GM18873 (cell line): ENCODE data around the gene KRTAP4-12.
"Not testable (repeated sequence)": the region's sequence is repeated elsewhere in the genome, so short reads cannot be mapped to it uniquely, and the experiment has no call there.

Experiments
- ATAC-seq: cut with Tn5 transposase; IDR thresholded peaks from one replicate; pipeline ENCODE4 v1.9.1; 2021; ENCODE audit warnings: mild to moderate bottlenecking, moderate library complexity, moderate number of reproducible peaks; ENCODE audit not compliant: unreplicated experiment, low FRiP score

KRTAP4-12 gene

DNA sequence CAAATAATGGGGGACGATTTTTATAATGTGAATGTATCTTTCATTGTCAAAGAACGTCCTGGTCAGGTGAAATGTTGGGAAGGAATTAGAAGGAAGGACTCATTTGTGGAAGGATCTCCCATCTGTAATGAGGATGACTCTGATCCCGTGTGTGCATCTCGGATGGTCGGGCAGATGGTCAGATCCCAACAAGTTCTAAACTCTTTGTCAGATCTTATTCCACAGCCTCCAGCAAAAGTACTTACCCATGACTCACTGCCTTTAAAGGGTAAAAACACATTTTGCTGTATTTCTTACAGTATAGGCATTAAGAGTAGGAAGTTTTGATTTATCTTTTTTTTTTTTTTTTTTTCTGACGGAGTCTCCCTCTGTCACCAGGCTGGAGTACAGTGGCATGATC lies 25.5 kb downstream of the KRTAP4-12 start:
- no peak for ATAC-seq

- no peak for ATAC-seq
Measured at GRCh38 chr17:41098042-41098441, 25.9 kb downstream of the KRTAP4-12 start, which contains the start of gene KRTAP4-8. TSS of gene KRTAP4-8 (minus strand) at chr17:41098142. CDS start at chr17:41098084, 58 bp downstream.

DNA sequence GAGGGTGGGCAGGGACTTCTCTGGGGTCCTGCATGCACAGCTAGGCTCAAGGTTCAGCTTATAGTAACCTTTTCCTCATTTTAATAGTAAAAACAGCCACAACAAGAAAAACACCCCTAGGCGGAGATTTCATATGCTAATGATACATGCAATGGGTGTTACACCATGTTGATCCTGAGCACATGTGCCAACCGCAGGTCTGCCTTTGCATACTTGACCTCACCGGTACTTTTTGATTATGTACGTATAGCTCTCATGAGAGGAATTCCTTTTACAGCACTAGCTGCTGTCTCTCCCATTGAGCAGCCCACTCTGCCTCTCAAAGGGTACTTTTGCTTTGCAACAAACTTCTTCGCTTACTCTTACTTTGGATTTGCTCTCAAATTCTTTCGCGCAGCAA lies 27.9 kb downstream of the KRTAP4-12 start:
- ATAC-seq = no peak

DNA sequence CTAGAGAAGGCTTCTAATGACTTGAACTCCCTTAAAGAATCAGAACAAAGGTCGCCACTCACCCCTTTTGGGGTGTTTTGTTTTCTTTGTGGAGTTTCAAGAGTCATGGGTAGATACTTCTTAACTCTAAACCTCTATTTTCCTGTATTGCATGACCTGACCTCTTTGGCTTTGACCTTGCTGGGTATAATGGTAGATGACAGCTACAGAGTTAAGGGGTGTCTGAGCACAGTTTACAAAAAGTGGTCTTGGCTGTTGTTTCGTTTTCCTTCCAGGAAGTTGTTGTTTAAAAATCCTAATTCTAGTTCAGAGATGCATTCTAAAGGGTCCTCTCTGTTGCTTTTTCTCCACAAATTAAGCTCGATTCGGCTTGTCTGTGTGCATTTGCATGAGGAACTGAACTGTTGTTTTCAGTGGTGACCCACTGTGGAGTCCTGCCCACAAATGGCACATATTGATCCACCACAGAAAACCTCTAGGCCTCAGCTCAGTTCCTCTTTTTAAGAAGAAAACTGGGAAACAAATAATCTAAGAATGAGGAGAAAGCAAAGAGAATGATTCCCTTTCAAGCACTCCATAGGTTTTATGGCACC lies 35.1 kb downstream of the KRTAP4-12 start:
- not testable (repeated sequence) for ATAC-seq

DNA sequence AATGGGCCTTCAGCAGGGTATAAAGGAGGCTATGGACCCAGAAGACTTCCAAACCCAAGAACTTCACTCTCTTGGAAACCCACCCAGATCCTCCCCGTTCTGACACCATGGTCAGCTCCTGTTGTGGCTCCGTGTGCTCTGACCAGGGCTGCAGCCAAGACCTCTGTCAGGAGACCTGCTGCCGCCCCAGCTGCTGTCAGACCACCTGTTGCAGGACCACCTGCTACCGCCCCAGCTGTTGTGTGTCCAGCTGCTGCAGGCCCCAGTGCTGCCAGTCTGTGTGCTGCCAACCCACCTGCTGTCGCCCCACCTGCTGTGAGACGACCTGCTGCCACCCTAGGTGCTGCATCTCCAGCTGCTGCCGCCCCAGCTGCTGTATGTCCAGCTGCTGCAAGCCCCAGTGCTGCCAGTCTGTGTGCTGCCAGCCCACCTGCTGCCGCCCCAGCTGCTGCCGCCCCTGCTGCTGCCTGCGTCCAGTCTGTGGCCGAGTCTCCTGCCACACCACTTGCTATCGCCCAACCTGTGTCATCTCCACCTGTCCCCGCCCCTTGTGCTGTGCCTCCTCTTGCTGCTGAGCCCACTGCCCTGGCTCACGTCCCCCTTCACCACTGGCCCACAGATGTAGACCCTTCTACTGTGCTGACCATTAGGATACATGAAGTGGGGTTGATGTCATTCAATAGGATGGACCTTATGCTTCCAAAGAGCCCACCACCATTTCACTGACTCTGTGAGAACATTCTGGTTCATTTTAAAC lies 39.7 kb downstream of the KRTAP4-12 start, which contains the start of gene KRTAP4-7:
KRTAP4-7 (plus strand) TSS at position 51 of the 757 bp plus-strand sequence; CDS start at position 108, 57 bp downstream.
- not testable (repeated sequence) for ATAC-seq

- ATAC-seq = not testable (repeated sequence)
Measured at GRCh38 chr17:41083427-41083826, 40.6 kb downstream of the KRTAP4-12 start.

DNA sequence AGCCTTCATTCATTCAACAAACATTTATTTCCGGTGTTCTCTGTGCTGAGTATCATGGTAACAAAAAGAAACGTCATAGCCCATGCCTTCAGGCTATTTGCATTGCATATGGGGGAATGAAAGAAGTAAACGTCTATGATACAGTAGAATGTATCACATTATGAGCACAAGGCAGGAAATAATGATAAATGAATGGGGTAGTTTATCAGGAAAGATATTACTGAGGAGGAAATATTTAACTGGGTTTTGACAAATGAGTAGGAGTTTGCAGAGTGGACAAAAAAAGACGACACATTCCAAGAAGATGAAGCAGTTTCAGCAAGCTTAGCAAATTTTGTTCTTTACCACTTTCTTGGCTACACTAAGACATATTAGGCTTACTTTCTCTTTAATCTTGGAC lies 41.4 kb downstream of the KRTAP4-12 start:
- no peak for ATAC-seq

DNA sequence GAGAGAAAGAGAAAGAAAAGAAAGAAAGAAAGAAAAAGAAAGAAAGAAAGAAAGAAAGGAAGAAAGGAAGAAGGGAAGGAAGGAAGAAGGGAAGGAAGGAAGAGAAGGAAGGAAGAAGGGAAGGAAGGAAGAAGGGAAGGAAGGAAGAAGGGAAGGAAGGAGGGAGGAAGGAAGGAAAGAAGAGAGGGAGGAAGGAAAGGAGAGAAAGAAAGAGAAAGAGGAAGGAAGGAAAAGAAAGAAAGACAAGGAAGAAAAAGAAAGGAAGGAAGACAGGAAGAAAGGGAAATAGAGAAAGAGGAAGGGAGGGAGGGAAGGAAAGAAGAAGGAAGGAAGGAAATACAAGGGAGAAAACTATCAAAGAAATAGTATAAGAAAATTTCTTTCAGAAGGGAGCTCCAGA lies 47.2 kb downstream of the KRTAP4-12 start:
- ATAC-seq = no peak

- ATAC-seq = no peak
Measured at GRCh38 chr17:41073676-41074075, 50.3 kb downstream of the KRTAP4-12 start.
